ENCODE data around the gene CORIN. TPM values are rescaled to one million over a fixed set of nuclear protein-coding genes. Genes with fewer than 3 reads are reported as not detected.

Gene CORIN, protein sequence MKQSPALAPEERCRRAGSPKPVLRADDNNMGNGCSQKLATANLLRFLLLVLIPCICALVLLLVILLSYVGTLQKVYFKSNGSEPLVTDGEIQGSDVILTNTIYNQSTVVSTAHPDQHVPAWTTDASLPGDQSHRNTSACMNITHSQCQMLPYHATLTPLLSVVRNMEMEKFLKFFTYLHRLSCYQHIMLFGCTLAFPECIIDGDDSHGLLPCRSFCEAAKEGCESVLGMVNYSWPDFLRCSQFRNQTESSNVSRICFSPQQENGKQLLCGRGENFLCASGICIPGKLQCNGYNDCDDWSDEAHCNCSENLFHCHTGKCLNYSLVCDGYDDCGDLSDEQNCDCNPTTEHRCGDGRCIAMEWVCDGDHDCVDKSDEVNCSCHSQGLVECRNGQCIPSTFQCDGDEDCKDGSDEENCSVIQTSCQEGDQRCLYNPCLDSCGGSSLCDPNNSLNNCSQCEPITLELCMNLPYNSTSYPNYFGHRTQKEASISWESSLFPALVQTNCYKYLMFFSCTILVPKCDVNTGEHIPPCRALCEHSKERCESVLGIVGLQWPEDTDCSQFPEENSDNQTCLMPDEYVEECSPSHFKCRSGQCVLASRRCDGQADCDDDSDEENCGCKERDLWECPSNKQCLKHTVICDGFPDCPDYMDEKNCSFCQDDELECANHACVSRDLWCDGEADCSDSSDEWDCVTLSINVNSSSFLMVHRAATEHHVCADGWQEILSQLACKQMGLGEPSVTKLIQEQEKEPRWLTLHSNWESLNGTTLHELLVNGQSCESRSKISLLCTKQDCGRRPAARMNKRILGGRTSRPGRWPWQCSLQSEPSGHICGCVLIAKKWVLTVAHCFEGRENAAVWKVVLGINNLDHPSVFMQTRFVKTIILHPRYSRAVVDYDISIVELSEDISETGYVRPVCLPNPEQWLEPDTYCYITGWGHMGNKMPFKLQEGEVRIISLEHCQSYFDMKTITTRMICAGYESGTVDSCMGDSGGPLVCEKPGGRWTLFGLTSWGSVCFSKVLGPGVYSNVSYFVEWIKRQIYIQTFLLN
- total RNA-seq, result 1 to 10 TPM in 1 of 2 donors, under 1 TPM in 1; 0.80 to 9.1 TPM
- 1 to 10 TPM in 1 of 2 donors, under 1 TPM in 1; 0.15 to 1.2 TPM for polyA plus RNA-seq
- long read RNA-seq, donor 1, full-length matches to known transcripts, result 1 of 1 reads
- long read RNA-seq, donor 1, partial matches to known transcripts, result 0 of 1 reads
- long read RNA-seq, donor 1, other reads (novel, unspliced or antisense), result 0 of 1 reads
- long read RNA-seq, donor 2, result 0 reads
- long read RNA-seq, donor 3, result 0 reads
- long read RNA-seq, donor 4, result 0 reads
- long read RNA-seq, donor 5, result 0 reads

DNA sequence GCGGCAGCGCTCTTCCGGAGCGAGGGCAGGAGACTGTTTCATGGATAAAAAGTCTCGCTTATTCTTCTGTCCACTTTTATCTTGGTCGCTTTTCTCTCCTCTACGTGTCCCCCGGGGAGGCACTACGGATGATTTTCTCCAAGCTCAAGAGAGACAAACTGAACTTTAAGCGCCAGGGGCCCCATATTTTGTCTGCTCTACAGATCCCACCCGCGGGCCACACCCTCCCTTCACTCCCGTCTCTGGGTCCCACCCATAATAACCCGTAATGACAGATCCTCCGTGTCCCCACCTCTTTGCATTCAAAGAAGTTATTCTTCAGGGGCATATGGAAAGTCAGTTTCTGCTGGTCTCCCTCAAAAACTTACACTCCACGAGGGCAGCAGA is at the start of gene CORIN:
TSS of gene CORIN (minus strand) at position 160 of the 387 bp plus-strand sequence. CDS start at position 42, 118 bp downstream.
- Histone ChIP-seq H3K9me3 (ENCODE audit: control insufficient read depth in 4 of 4, insufficient read depth in 3 of 4, low read length in 3 of 4) (peaks cover 0 to 4% (median 0%) of the 10 kb centered on the region in 4 donors), H3K27ac (ENCODE audit: low read depth in 1 of 2, low read length in 1 of 2) (peak within 1 kb of the TSS; percentile 2 to 54), H3K36me3 (ENCODE audit: control insufficient read depth in 4 of 4, insufficient read depth in 4 of 4, low read length in 4 of 4) (no peaks in the 10 kb centered on the region), H3K27me3 (ENCODE audit: control insufficient read depth in 3 of 3, insufficient read depth in 3 of 3, low read length in 2 of 3) (no peaks in the 10 kb centered on the region), H3K9ac (ENCODE audit: insufficient read depth in 1 of 2, low read length in 2 of 2) (peak within 1 kb of the TSS in 1 of 2 donors; percentile 83), H3K4me1 (ENCODE audit: control insufficient read depth in 5 of 5, insufficient read depth in 5 of 5, low read length in 5 of 5) (peaks cover 6 to 27% (median 8%) of the 10 kb centered on the region in 5 donors), H3K4me3 (peak within 1 kb of the TSS; percentile 43)
- DNase-seq (peak; percentile 10 to 19 (median 14)), ATAC-seq (ENCODE audit: insufficient read depth, low FRiP score) (no peak)
- 8 to 10% methylated on average over 16 of the region's 16 CpGs for WGBS, 2 donors
- TF ChIP-seq, protein P1, sequence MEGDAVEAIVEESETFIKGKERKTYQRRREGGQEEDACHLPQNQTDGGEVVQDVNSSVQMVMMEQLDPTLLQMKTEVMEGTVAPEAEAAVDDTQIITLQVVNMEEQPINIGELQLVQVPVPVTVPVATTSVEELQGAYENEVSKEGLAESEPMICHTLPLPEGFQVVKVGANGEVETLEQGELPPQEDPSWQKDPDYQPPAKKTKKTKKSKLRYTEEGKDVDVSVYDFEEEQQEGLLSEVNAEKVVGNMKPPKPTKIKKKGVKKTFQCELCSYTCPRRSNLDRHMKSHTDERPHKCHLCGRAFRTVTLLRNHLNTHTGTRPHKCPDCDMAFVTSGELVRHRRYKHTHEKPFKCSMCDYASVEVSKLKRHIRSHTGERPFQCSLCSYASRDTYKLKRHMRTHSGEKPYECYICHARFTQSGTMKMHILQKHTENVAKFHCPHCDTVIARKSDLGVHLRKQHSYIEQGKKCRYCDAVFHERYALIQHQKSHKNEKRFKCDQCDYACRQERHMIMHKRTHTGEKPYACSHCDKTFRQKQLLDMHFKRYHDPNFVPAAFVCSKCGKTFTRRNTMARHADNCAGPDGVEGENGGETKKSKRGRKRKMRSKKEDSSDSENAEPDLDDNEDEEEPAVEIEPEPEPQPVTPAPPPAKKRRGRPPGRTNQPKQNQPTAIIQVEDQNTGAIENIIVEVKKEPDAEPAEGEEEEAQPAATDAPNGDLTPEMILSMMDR (IDR thresholded peaks at IDR 0.05; ENCODE audit: control extremely low read depth, extremely low read depth), result no peak

DNA sequence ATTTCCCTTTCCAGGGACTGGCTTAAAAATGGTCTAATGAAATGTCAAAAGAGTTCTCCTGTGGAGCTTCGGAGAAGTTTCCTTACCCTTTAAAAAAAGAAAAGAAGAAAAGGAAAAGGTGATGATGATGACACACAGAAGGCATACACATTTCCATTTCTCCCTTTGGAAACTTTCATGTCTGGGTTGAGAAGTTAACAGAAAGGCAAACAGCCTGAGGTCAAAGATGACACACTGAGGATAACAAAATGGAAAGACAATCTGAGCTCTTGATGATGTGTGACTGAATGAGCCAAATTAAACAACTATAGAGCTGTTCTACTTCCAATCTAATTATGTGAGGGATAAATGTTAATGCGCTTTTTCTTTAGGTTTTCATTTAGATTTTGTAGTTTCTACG is 44.4 kb upstream of the CORIN start:
- no peaks in the 10 kb centered on the region for H3K9me3 ChIP-seq (ENCODE audit: control insufficient read depth in 4 of 4, insufficient read depth in 3 of 4, low read length in 3 of 4)
- no peak for ATAC-seq (ENCODE audit: insufficient read depth, low FRiP score)
- no peak overlapping the region for H3K4me3 ChIP-seq
- TF ChIP-seq, protein P1 (IDR thresholded peaks at IDR 0.05; ENCODE audit: control extremely low read depth, extremely low read depth), result no peak
- H3K9ac ChIP-seq (ENCODE audit: insufficient read depth in 1 of 2, low read length in 2 of 2), result no peak overlapping the region
- H3K36me3 ChIP-seq (ENCODE audit: control insufficient read depth in 4 of 4, insufficient read depth in 4 of 4, low read length in 4 of 4), result peaks cover 6 to 25% (median 19%) of the 10 kb centered on the region in 4 donors
- no peak overlapping the region for H3K27ac ChIP-seq (ENCODE audit: low read depth in 1 of 2, low read length in 1 of 2)
- peak; percentile 42 to 96 (median 95) for DNase-seq
- 82 to 84% methylated on average over 3 of the region's 3 CpGs for WGBS, 2 donors
- H3K4me1 ChIP-seq (ENCODE audit: control insufficient read depth in 5 of 5, insufficient read depth in 5 of 5, low read length in 5 of 5), result peaks cover 0 to 35% (median 0%) of the 10 kb centered on the region in 5 donors
- no peaks in the 10 kb centered on the region for H3K27me3 ChIP-seq (ENCODE audit: control insufficient read depth in 3 of 3, insufficient read depth in 3 of 3, low read length in 2 of 3)

DNA sequence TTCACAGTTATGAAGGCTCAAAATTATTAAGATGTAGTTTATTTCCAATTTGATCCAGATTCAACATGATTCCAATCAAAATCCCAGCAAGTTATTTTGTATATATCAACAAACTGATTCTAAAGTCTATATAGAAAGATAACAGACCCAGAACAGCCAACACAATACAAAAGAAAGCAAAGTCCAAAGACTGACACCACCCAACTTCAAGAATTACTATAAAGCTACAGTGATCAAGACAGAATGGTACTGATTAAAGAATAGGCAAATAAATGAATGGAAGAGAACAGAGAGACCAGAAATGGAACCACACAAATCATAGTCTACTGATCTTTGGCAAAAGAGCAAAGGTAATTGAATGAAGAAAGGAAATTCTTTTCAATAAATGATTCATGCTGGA is 41.6 kb upstream of the CORIN start:
- no peak for DNase-seq
- H3K27ac ChIP-seq (ENCODE audit: low read depth in 1 of 2, low read length in 1 of 2), result no peak overlapping the region
- H3K4me3 ChIP-seq, result no peak overlapping the region
- no peak for ATAC-seq (ENCODE audit: insufficient read depth, low FRiP score)
- TF ChIP-seq, protein P1 (IDR thresholded peaks at IDR 0.05; ENCODE audit: control extremely low read depth, extremely low read depth), result no peak
- peaks cover 0 to 44% (median 0%) of the 10 kb centered on the region in 5 donors for H3K4me1 ChIP-seq (ENCODE audit: control insufficient read depth in 5 of 5, insufficient read depth in 5 of 5, low read length in 5 of 5)
- no peaks in the 10 kb centered on the region for H3K9me3 ChIP-seq (ENCODE audit: control insufficient read depth in 4 of 4, insufficient read depth in 3 of 4, low read length in 3 of 4)
- no peak overlapping the region for H3K9ac ChIP-seq (ENCODE audit: insufficient read depth in 1 of 2, low read length in 2 of 2)
- H3K27me3 ChIP-seq (ENCODE audit: control insufficient read depth in 3 of 3, insufficient read depth in 3 of 3, low read length in 2 of 3), result no peaks in the 10 kb centered on the region
- peaks cover 5 to 28% (median 26%) of the 10 kb centered on the region in 4 donors for H3K36me3 ChIP-seq (ENCODE audit: control insufficient read depth in 4 of 4, insufficient read depth in 4 of 4, low read length in 4 of 4)

Measured in lung (tissue), 16 donors.